Measurements from ENCODE around the gene LUC7L3.
"Not testable (repeated sequence)": the region's sequence is repeated elsewhere in the genome, so short reads cannot be mapped to it uniquely, and the experiment has no call there.

LUC7L3 gene

GRCh38 chr17:50710650-50711049 is 8.8 kb upstream of the LUC7L3 start:
- no peak for DNase-seq

GRCh38 chr17:50712641-50713040 is 6.8 kb upstream of the LUC7L3 start:
- no peak for DNase-seq

- no peak for DNase-seq
Observed at GRCh38 chr17:50715471-50715870, 3.9 kb upstream of the LUC7L3 start.

- DNase-seq, result no peak
Observed at GRCh38 chr17:50719924-50720794, 756 bp downstream of the LUC7L3 start.

GRCh38 chr17:50721194-50722010 is 2.0 kb downstream of the LUC7L3 start:
- no peak for DNase-seq

GRCh38 chr17:50722746-50723145 is 3.3 kb downstream of the LUC7L3 start:
- no peak for DNase-seq

- not testable (repeated sequence) for DNase-seq
Observed at GRCh38 chr17:50724622-50725021, 5.2 kb downstream of the LUC7L3 start.

GRCh38 chr17:50725769-50726655 is 6.6 kb downstream of the LUC7L3 start:
- DNase-seq, result no peak

- no peak for DNase-seq
Observed at GRCh38 chr17:50728112-50728429, 8.7 kb downstream of the LUC7L3 start.

GRCh38 chr17:50728881-50729765 is 9.7 kb downstream of the LUC7L3 start:
- DNase-seq, result no peak

GRCh38 chr17:50731575-50732460 is 12.4 kb downstream of the LUC7L3 start:
- no peak for DNase-seq

- DNase-seq, result no peak
Observed at GRCh38 chr17:50735287-50735686, 15.9 kb downstream of the LUC7L3 start.

GRCh38 chr17:50737118-50737698 is 17.8 kb downstream of the LUC7L3 start:
- no peak for DNase-seq

- no peak for DNase-seq
Observed at GRCh38 chr17:50739098-50739497, 19.7 kb downstream of the LUC7L3 start.

GRCh38 chr17:50745631-50746030 is 26.2 kb downstream of the LUC7L3 start:
- no peak for DNase-seq

GRCh38 chr17:50749245-50749644 is 29.8 kb downstream of the LUC7L3 start:
- DNase-seq, result no peak

GRCh38 chr17:50754521-50754920 is 35.1 kb downstream of the LUC7L3 start:
- no peak for DNase-seq

- no peak for DNase-seq
Observed at GRCh38 chr17:50758524-50758923, 39.1 kb downstream of the LUC7L3 start.

GRCh38 chr17:50758989-50759544 is 39.7 kb downstream of the LUC7L3 start:
- DNase-seq, result no peak

- DNase-seq, result no peak
Observed at GRCh38 chr17:50762177-50762576, 42.8 kb downstream of the LUC7L3 start.
